LNCaP clone FGC (cell line): ENCODE measurements around the gene TPRG1L.
A peak's percentile ranks its signal among the peaks of the same experiment; 100 is the strongest.

Source experiments
- DNase-seq: peaks from one replicate; pipeline ENCODE4 v3.0.0-alpha.2; 2011; ENCODE audit warnings: low read depth
- H3K4me3 ChIP-seq: 2 replicates; pipeline ENCODE4 v1.5.1; 2011; ENCODE audit warnings: mild to moderate bottlenecking, low read depth, low read length, control low read depth
- TF ChIP-seq, protein P1 (sequence below): IDR thresholded peaks from 2 replicates; pipeline ENCODE4 v1.5.1; 2012; ENCODE audit warnings: mild to moderate bottlenecking; ENCODE audit not compliant: control insufficient read depth, insufficient read depth; ENCODE audit errors: extremely low read depth

Gene TPRG1L

DNA sequence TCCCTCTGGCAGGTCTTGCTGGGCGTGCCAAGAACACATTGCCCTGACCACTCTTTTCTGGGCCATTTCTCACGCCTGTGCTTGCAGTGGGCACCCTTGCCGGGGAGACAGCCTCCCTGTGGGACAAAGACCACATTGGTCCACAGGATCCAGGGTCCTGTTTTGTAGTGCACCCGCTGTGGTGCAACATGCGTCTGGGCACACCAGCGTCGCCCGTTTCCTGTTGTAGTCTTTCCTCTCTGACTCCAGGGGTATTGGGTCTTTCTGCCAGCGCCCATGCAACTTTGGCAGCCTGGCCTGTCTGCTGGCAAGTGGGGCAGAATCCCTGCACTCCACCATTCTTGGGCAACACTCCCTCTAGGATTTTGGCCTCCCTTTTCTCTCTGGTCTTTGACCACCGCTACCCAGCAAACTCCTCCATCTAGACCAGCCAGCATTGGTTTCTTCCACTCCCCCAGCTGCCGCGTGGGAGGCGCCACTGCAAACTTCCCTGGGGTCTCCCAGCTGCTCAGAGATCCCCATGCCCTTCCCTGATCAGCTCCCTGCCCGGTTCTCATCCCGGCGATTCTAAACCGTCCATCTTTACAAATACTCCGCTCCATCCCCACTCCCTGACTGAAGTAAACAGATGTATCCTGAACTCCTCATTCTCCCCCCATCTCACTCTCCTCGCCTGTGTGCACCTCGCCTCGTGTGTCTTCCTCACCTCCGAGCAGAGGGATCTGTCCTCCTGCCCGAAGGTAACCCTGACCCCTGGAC is 1.2 kb upstream of the TPRG1L start:
- peak overlapping the region; percentile 94 for H3K4me3 ChIP-seq
- TF ChIP-seq, protein P1, sequence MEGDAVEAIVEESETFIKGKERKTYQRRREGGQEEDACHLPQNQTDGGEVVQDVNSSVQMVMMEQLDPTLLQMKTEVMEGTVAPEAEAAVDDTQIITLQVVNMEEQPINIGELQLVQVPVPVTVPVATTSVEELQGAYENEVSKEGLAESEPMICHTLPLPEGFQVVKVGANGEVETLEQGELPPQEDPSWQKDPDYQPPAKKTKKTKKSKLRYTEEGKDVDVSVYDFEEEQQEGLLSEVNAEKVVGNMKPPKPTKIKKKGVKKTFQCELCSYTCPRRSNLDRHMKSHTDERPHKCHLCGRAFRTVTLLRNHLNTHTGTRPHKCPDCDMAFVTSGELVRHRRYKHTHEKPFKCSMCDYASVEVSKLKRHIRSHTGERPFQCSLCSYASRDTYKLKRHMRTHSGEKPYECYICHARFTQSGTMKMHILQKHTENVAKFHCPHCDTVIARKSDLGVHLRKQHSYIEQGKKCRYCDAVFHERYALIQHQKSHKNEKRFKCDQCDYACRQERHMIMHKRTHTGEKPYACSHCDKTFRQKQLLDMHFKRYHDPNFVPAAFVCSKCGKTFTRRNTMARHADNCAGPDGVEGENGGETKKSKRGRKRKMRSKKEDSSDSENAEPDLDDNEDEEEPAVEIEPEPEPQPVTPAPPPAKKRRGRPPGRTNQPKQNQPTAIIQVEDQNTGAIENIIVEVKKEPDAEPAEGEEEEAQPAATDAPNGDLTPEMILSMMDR, result no peak
- DNase-seq, result no peak

DNA sequence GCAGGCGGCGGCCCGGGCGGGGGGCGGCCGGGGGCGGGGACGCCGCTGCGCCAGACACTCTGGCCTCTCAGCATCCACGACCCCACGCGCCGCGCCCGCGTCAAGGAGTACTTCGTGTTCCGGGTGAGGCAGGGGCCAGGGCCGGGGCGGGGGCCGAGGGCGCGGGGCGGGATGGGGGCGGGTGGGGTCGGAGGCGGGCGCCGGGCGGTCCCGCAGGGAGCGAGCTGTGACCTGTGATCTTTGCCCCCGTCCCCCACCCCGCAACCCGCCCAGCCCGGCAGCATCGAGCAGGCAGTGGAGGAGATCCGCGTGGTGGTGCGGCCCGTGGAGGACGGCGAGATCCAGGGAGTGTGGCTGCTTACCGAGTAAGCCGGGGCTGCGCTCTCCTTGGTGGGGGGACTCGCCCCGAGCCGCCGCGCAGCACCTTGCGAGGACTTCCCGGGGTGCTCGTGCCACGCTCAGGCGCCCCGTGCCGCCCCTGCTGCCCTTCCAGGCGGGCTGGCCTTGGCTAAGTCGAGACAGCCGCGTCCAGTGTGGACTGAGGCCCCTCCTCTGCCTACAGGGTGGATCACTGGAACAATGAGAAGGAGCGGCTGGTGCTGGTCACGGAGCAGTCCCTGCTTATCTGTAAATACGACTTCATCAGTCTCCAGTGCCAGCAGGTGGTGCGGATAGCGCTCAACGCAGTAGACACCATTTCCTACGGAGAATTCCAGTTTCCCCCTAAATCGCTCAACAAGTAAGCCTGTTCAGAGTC is 514 bp downstream of the TPRG1L start:
- TF ChIP-seq, protein P1, result peak; percentile 20; the same call in 1 of the 2 replicates
- H3K4me3 ChIP-seq, result peak overlapping the region; percentile 94
- DNase-seq, result peak; percentile 21

DNA sequence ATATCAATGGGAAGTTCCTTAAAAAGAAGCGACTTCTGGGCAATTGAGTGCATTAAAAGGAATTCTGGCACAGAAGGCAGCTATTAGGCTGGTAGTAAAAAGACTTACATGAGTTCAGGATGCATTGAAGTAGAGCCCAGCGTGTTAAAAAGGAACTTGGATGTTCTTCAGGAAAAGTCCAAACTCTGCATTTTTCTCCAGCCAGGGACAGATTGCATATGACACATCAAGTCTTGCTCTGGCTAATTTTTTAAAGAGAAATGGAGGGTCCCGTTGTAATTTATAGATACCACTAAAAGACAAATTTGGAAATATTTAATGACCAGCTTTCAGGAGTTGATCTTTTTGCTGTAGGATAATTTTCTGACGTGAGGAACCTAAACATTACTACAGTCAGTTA is 1.2 kb downstream of the TPRG1L start:
- DNase-seq, result no peak
- TF ChIP-seq, protein P1, result no peak
- peak overlapping the region; percentile 94 for H3K4me3 ChIP-seq

DNA sequence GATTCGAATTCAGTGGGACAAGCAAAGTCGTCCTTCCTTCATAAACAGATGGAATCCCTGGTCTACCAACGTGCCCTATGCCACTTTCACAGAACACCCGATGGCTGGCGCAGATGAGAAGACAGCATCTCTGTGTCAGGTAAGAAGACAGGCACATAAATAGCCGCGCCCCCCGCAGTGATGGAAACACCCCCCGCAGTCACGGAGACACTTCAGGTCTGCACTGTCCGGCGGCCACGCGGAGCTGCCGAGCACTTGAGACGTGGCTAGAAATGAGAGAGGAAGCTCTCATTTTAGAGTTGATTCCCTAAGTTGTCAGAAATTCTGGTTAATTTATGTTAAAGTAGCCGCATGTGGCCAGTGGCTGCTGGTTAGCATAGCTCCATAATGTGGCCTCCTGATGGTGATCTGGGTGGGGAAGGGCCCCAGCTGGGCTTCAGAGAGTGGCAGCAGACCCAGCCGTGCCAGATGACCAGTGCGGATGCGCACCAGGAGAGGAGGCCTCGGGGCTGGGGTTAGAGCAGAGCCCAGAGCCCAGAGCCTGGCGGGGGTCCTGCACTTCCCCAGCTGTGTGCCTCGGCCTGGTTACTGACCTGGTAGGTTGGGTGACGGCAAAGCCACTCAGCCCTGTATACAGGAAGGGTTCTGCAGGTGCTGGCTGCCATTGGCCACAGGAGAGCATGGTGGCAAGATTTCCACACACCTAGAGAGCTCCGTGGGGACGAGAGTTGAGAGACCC is 2.9 kb downstream of the TPRG1L start:
- TF ChIP-seq, protein P1, result no peak
- no peak for DNase-seq
- no peak overlapping the region for H3K4me3 ChIP-seq

DNA sequence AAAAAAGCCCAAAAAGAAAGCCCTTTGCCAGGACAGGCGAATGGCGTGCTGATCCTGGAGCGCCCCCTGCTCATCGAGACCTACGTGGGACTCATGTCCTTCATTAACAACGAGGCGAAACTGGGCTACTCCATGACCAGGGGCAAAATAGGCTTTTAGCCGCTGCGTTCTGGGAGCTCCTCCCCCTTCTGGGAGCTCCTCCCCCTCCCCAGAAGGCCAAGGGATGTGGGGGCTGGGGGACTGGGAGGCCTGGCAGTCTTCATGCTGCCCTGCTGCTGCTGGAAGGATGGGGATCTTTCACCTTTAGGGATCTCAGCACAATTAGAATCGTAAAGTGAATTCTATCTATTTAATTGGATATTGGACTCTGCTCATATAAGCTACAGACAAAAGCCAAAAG is 3.6 kb downstream of the TPRG1L start:
- no peak for DNase-seq
- no peak overlapping the region for H3K4me3 ChIP-seq
- TF ChIP-seq, protein P1, result no peak

DNA sequence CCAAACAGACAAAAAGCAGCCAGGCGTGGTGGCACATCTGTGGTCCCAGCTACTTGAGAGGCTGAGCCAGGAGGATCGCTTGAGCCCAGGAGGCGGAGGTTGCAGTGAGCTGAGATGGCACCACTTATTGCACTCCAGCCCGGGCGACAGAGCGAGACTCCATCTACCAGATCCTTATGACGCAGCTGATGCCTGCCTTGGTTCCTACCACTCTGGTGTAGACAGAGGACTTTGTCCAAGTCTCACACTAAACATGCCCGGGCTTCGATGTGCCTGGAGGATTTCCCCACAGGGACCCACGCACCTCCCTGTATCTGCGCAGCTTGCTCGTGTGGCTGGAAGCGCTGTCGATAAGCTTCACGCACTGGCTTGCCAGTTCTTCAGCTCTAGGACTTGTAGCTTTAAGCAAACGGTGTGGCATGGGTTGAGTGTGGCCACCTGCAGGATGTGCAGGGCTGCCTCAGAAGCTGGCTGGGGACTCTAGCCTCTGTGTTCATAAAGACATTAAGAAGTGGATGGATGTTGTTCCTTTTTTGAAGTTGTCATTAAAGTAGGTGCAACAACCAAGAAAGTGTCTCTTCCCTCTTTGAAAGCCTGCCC is 4.8 kb downstream of the TPRG1L start:
- TF ChIP-seq, protein P1, result no peak
- no peak overlapping the region for H3K4me3 ChIP-seq
- no peak for DNase-seq
